Neural cell (in vitro differentiated cells): Measurements from ENCODE around the gene TPRG1. TPM values are rescaled to one million over a fixed set of nuclear protein-coding genes. Genes with fewer than 3 reads are reported as not detected.

Experiments
- H2AFZ ChIP-seq: fragments of 200-600, 300-800 bp; sonication (generic), shearing (Covaris generic); 2 replicates; pipeline ENCODE4 v1.6.0; 2014; ENCODE audit warnings: low read depth, mild to moderate bottlenecking, antibody characterized with exemption, low read length, moderate library complexity
- H3F3A ChIP-seq: fragments of 200-600 bp; shearing (Covaris generic); 2 replicates; pipeline ENCODE4 v1.6.1; 2016; ENCODE audit warnings: mild to moderate bottlenecking, moderate library complexity, mixed read lengths, antibody characterized with exemption, low read length; ENCODE audit not compliant: insufficient read depth, poor library complexity, severe bottlenecking
- H3K27ac ChIP-seq: fragments of 200-600, 300-800 bp; sonication (generic), shearing (Covaris generic); 2 replicates; pipeline ENCODE4 v1.5.1; 2014; ENCODE audit warnings: mild to moderate bottlenecking, low read length, moderate library complexity
- H3K27me3 ChIP-seq: fragments of 300-800, 200-600 bp; sonication (generic), shearing (Covaris generic); 2 replicates; pipeline ENCODE4 v1.6.0; 2014; ENCODE audit warnings: mild to moderate bottlenecking, low read depth, low read length, moderate library complexity; ENCODE audit not compliant: insufficient read depth
- H3K36me3 ChIP-seq: fragments of 300-800, 200-600 bp; sonication (generic), shearing (Covaris generic); 2 replicates; pipeline ENCODE4 v1.5.1; 2014; ENCODE audit warnings: mild to moderate bottlenecking, antibody characterized with exemption, low read length, moderate library complexity; ENCODE audit not compliant: insufficient read depth
- H3K4me2 ChIP-seq: fragments of 300-800, 200-600 bp; sonication (generic), shearing (Covaris generic); 2 replicates; pipeline ENCODE4 v1.6.0; 2014; ENCODE audit warnings: mild to moderate bottlenecking, low read length
- H3K4me3 ChIP-seq: fragments of 300-800, 200-600 bp; sonication (generic), shearing (Covaris generic); 2 replicates; pipeline ENCODE4 v1.5.1; 2014; ENCODE audit warnings: mild to moderate bottlenecking, low read length, moderate library complexity
- H3K79me2 ChIP-seq: fragments of 200-600 bp; shearing (Covaris generic); replicated peaks from 2 replicates; pipeline ENCODE4 v1.6.0; 2014; ENCODE audit warnings: mild to moderate bottlenecking, low read length, moderate library complexity; ENCODE audit not compliant: insufficient read depth
- H3K9ac ChIP-seq: fragments of 300-800, 200-600 bp; sonication (generic), shearing (Covaris generic); 2 replicates; pipeline ENCODE4 v1.6.1; 2016; ENCODE audit warnings: mild to moderate bottlenecking, low read length, mixed read lengths
- H3K9me2 ChIP-seq: fragments of 200-600 bp; shearing (Covaris generic); 2 replicates; pipeline ENCODE4 v1.6.1; 2016; ENCODE audit warnings: mild to moderate bottlenecking, low read length, mixed read lengths; ENCODE audit not compliant: insufficient read depth
- H3K9me3 ChIP-seq: fragments of 200-600, 300-800 bp; sonication (generic), shearing (Covaris generic); 2 replicates; pipeline ENCODE4 v1.6.1; 2016; ENCODE audit warnings: mild to moderate bottlenecking, mixed run types, low read length, moderate library complexity, mixed read lengths
- H4K20me1 ChIP-seq: fragments of 200-600 bp; shearing (Covaris generic); 2 replicates; pipeline ENCODE4 v1.6.1; 2016; ENCODE audit warnings: mild to moderate bottlenecking, mixed run types; ENCODE audit not compliant: insufficient read depth
- EP300 ChIP-seq: fragments of 450-650 bp; conservative IDR thresholded peaks from 2 replicates; pipeline ENCODE4 v1.6.1; 2014; ENCODE audit warnings: antibody characterized with exemption, mild to moderate bottlenecking, moderate library complexity; ENCODE audit not compliant: poor library complexity, severe bottlenecking
- EZH2 ChIP-seq: fragments of 200-600, 300-800 bp; shearing (Covaris generic), sonication (generic); IDR thresholded peaks from 2 replicates; pipeline ENCODE4 v1.6.1; 2014; ENCODE audit warnings: antibody characterized with exemption, low read length, borderline replicate concordance, mild to moderate bottlenecking; ENCODE audit not compliant: insufficient read depth, poor library complexity, severe bottlenecking
- MXI1 ChIP-seq: fragments of 450-650 bp; conservative IDR thresholded peaks from 2 replicates; pipeline ENCODE4 v1.6.1; 2014; ENCODE audit warnings: antibody characterized with exemption, mild to moderate bottlenecking; ENCODE audit not compliant: poor library complexity, severe bottlenecking
- POLR2AphosphoS5 ChIP-seq: IDR thresholded peaks from 2 replicates; pipeline ENCODE4 v1.6.1; 2012
- RAD21 ChIP-seq: fragments of 450-650 bp; conservative IDR thresholded peaks from 2 replicates; pipeline ENCODE4 v1.6.1; 2014; ENCODE audit warnings: antibody characterized with exemption, mild to moderate bottlenecking, moderate library complexity
- SMC3 ChIP-seq: fragments of 450-650 bp; conservative IDR thresholded peaks from 2 replicates; pipeline ENCODE4 v1.6.1; 2014; ENCODE audit warnings: antibody characterized with exemption, mild to moderate bottlenecking, moderate library complexity; ENCODE audit not compliant: poor library complexity
- TAF1 ChIP-seq: IDR thresholded peaks from 2 replicates; pipeline ENCODE4 v1.6.1; 2012; ENCODE audit warnings: low read depth
- polyA plus RNA-seq: library from polyadenylated mRNA; depleted of rRNA; stranded (reverse); fragments of >200 nt; gene quantifications from 2 replicates; pipeline ENCODE4 v1.2.3, GENCODE V29; 2014
- TF ChIP-seq, protein P1 (sequence below): fragments of 450-650 bp; IDR thresholded peaks from 2 replicates; pipeline ENCODE4 v1.5.1; 2014; ENCODE audit warnings: antibody characterized with exemption, mild to moderate bottlenecking, moderate library complexity; ENCODE audit not compliant: poor library complexity, severe bottlenecking
- TF ChIP-seq, protein P2 (sequence below): IDR thresholded peaks from 2 replicates; pipeline ENCODE4 v1.6.1; 2012; ENCODE audit warnings: borderline replicate concordance

Gene TPRG1
- polyA plus RNA-seq, 1 donor from 2014 or later, result 0.17 TPM

DNA sequence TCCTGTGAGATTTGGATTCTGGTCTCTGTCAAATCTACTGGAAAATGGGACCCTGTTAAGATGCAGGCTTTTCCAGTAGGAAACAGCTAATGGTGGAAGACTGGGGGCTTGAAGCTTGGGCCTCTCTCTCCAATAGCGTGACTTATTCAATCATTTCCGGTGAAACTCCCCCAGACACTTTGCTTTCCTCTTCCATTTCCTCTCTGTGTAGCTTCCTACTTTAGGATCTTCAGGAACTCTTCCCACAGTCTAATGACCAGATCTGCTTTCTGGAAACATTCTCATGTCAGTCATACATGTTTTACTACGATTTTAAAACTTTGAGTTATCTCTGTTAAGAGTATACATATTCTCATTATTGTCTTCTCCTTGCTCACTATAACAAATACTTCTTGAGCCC lies 28.0 kb upstream of the TPRG1 start:
- no peak overlapping the region for H3K4me3 ChIP-seq
- H3K9me2 ChIP-seq, result no peaks in the 10 kb centered on the region
- no peak overlapping the region for H2AFZ ChIP-seq
- TF ChIP-seq TAF1, result no peak
- TF ChIP-seq SMC3, result no peak
- no peak for TF ChIP-seq RAD21
- TF ChIP-seq EP300, result no peak
- no peak for TF ChIP-seq EZH2
- TF ChIP-seq, protein P1, sequence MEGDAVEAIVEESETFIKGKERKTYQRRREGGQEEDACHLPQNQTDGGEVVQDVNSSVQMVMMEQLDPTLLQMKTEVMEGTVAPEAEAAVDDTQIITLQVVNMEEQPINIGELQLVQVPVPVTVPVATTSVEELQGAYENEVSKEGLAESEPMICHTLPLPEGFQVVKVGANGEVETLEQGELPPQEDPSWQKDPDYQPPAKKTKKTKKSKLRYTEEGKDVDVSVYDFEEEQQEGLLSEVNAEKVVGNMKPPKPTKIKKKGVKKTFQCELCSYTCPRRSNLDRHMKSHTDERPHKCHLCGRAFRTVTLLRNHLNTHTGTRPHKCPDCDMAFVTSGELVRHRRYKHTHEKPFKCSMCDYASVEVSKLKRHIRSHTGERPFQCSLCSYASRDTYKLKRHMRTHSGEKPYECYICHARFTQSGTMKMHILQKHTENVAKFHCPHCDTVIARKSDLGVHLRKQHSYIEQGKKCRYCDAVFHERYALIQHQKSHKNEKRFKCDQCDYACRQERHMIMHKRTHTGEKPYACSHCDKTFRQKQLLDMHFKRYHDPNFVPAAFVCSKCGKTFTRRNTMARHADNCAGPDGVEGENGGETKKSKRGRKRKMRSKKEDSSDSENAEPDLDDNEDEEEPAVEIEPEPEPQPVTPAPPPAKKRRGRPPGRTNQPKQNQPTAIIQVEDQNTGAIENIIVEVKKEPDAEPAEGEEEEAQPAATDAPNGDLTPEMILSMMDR, result no peak
- TF ChIP-seq POLR2AphosphoS5, result no peak
- TF ChIP-seq, protein P2, sequence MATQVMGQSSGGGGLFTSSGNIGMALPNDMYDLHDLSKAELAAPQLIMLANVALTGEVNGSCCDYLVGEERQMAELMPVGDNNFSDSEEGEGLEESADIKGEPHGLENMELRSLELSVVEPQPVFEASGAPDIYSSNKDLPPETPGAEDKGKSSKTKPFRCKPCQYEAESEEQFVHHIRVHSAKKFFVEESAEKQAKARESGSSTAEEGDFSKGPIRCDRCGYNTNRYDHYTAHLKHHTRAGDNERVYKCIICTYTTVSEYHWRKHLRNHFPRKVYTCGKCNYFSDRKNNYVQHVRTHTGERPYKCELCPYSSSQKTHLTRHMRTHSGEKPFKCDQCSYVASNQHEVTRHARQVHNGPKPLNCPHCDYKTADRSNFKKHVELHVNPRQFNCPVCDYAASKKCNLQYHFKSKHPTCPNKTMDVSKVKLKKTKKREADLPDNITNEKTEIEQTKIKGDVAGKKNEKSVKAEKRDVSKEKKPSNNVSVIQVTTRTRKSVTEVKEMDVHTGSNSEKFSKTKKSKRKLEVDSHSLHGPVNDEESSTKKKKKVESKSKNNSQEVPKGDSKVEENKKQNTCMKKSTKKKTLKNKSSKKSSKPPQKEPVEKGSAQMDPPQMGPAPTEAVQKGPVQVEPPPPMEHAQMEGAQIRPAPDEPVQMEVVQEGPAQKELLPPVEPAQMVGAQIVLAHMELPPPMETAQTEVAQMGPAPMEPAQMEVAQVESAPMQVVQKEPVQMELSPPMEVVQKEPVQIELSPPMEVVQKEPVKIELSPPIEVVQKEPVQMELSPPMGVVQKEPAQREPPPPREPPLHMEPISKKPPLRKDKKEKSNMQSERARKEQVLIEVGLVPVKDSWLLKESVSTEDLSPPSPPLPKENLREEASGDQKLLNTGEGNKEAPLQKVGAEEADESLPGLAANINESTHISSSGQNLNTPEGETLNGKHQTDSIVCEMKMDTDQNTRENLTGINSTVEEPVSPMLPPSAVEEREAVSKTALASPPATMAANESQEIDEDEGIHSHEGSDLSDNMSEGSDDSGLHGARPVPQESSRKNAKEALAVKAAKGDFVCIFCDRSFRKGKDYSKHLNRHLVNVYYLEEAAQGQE, result no peak
- no peak for TF ChIP-seq MXI1
- H4K20me1 ChIP-seq, result no peaks in the 10 kb centered on the region
- no peaks in the 10 kb centered on the region for H3F3A ChIP-seq
- H3K79me2 ChIP-seq, result no peaks in the 10 kb centered on the region
- H3K27me3 ChIP-seq, result no peaks in the 10 kb centered on the region
- H3K4me2 ChIP-seq, result no peak overlapping the region
- no peak overlapping the region for H3K27ac ChIP-seq
- no peaks in the 10 kb centered on the region for H3K36me3 ChIP-seq
- H3K9ac ChIP-seq, result no peak overlapping the region
- H3K9me3 ChIP-seq, result no peaks in the 10 kb centered on the region

DNA sequence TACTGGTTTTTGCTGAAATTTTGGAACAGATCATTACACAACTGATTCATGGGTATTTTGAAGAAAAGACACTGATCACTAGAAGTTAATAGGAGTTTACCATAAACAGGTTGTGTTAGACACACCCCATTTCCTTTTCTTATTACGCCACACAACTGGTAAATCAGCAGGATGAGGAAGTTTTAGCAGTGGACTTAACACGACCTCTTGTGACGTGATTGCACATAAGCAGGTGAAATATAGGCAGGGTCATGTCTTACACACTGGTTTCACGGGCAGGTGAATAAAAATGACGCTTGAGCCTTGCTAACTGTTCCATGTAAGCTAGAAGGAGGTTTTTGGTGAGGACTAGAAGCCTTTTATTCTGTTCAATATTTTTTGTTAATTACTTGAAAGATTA lies 27.1 kb upstream of the TPRG1 start:
- Histone ChIP-seq H2AFZ (no peak overlapping the region), H3K9me3 (no peaks in the 10 kb centered on the region), H3K4me2 (no peak overlapping the region), H4K20me1 (no peaks in the 10 kb centered on the region), H3K79me2 (no peaks in the 10 kb centered on the region), H3K36me3 (no peaks in the 10 kb centered on the region), H3K9me2 (no peaks in the 10 kb centered on the region), H3F3A (no peaks in the 10 kb centered on the region), H3K27ac (no peak overlapping the region), H3K4me3 (no peak overlapping the region), H3K27me3 (no peaks in the 10 kb centered on the region), H3K9ac (no peak overlapping the region)
- TF ChIP-seq EP300, result no peak
- peak; percentile 68 for TF ChIP-seq RAD21
- TF ChIP-seq POLR2AphosphoS5, result no peak
- TF ChIP-seq, protein P1, result peak; percentile 54
- TF ChIP-seq SMC3, result peak; percentile 69
